ENCODE data around the gene SLC25A21. TPM values are rescaled to one million over a fixed set of nuclear protein-coding genes. Genes with fewer than 3 reads are reported as not detected.

The SLC25A21 gene
- polyA plus RNA-seq, 2 of the 4 experiments (the other 2 are of a cell fraction) = 0.68 to 1.4 TPM

- TF ChIP-seq RAD21 (conservative IDR thresholded peaks at IDR 0.05 in 1 of 2, IDR thresholded peaks at IDR 0.05 in 1 of 2) (peak; percentile 89 to 90), SMC3 (IDR thresholded peaks at IDR 0.05) (peak; percentile 86), CTCF (IDR thresholded peaks at IDR 0.05) (peak; percentile 87), BHLHE40 (IDR thresholded peaks at IDR 0.05; ENCODE audit: low read depth, low read length) (no peak)
- TF ChIP-seq, protein P1, sequence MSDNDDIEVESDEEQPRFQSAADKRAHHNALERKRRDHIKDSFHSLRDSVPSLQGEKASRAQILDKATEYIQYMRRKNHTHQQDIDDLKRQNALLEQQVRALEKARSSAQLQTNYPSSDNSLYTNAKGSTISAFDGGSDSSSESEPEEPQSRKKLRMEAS (IDR thresholded peaks at IDR 0.05) = peak; percentile 25; the same call in 1 of the 2 replicates
- 6% methylated on average over 12 of the region's 12 CpGs for WGBS (ENCODE audit: missing lambda C conversion rate)
- H3K4me3 ChIP-seq = no peak overlapping the region
- H3K9me3 ChIP-seq = no peaks in the 10 kb centered on the region
- H3K4me2 ChIP-seq = peak overlapping the region; percentile 55
- DNase-seq (ENCODE audit: low read depth in 1 of 2, low spot score in 1 of 2) = peak; percentile 34 to 75
- no peak overlapping the region for H3K27ac ChIP-seq
- peak; percentile 77 for FAIRE-seq
- H3K4me1 ChIP-seq = peaks cover 20% of the 10 kb centered on the region; the same call in 2 of the 3 replicates
- ChIA-PET CTCF (interaction anchor here (0.5 to 4.7 kb wide), 53 partner anchors 9 to 933 kb away, joined by 3 to 71 read pairs (median 4); no protein-coding TSS in a partner anchor), POLR2A (interaction anchor here (1.0 to 1.7 kb wide), 4 partner anchors 35 to 293 kb away, joined by 3 to 6 read pairs (median 4); partner anchors contain the start of gene SLC25A21)
- ATAC-seq = peak; percentile 91 to 95
These were observed 230.5 kb downstream of the SLC25A21 start for GRCh38 chr14:36941783-36942521.

- Histone ChIP-seq H3K4me1 (peaks cover 33% of the 10 kb centered on the region; the same call in 2 of the 3 replicates), H3K4me3 (no peak overlapping the region), H3K9me3 (no peaks in the 10 kb centered on the region), H3K4me2 (no peak overlapping the region), H3K27ac (no peak overlapping the region)
- ChIA-PET POLR2A (no interaction called here), CTCF (interaction anchor here (0.8 to 4.7 kb wide), 4 partner anchors 15 to 387 kb away, joined by 3 to 71 read pairs (median 4); no protein-coding TSS in a partner anchor)
- ATAC-seq = no peak
- no peak for FAIRE-seq
- WGBS (ENCODE audit: missing lambda C conversion rate) = 74% methylated on average over 4 of the region's 4 CpGs
- DNase-seq (ENCODE audit: low read depth in 1 of 2, low spot score in 1 of 2) = no peak
- TF ChIP-seq, protein P1 (IDR thresholded peaks at IDR 0.05) = no peak
These were observed 231.9 kb downstream of the SLC25A21 start for GRCh38 chr14:36940476-36940875.

DNA sequence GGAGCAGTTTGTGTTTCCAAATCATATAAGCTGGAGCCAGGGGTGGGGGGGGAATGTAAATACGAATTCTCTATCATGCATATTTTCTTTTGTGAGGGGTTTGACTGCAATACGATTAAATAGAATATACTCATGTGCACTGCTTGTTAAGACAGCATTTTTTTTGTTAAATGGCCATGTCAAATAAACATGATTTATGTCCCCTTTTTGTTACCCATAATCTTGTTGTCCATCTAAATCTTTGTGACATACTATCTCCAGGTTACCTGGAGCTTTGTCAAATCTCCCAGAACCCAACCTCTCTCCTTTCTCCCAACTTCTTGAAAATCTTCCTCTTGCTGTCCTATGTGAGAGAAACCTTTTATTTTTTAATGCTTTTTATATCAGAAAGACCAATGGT lies 233.1 kb downstream of the SLC25A21 start:
- POLR2A ChIA-PET = no interaction called here
- Histone ChIP-seq H3K4me1 (peaks cover 24% of the 10 kb centered on the region; the same call in 2 of the 3 replicates), H3K9me3 (no peaks in the 10 kb centered on the region), H3K27ac (no peak overlapping the region), H3K4me3 (no peak overlapping the region), H3K4me2 (no peak overlapping the region)
- WGBS (ENCODE audit: missing lambda C conversion rate) = 84% methylated on average over 2 of the region's 2 CpGs
- ATAC-seq (no peak), DNase-seq (ENCODE audit: low read depth in 1 of 2, low spot score in 1 of 2) (no peak), FAIRE-seq (no peak)
- CTCF ChIA-PET = interaction anchor here (0.8 to 1.0 kb wide), 3 partner anchors 211 to 291 kb away, joined by 3 to 5 read pairs (median 4); no protein-coding TSS in a partner anchor
- TF ChIP-seq HOXB5 (CRISPR knock-in tag; IDR thresholded peaks at IDR 0.05) (no peak), ELK1 (IDR thresholded peaks at IDR 0.05; ENCODE audit: low read depth, low read length) (no peak), NR3C1 (IDR thresholded peaks at IDR 0.05) (no peak), POLR2AphosphoS2 (conservative IDR thresholded peaks at IDR 0.05; ENCODE audit: low read length) (no peak), EP300 (IDR thresholded peaks at IDR 0.05) (no peak), FOSL2 (IDR thresholded peaks at IDR 0.05) (no peak), FOSL2 (CRISPR knock-in tag; IDR thresholded peaks at IDR 0.05) (no peak), ZNF302 (CRISPR knock-in tag; IDR thresholded peaks at IDR 0.05) (no peak), CEBPB (IDR thresholded peaks at IDR 0.05) (no peak), CHD2 (IDR thresholded peaks at IDR 0.05; ENCODE audit: low read length, partially characterized antibody) (no peak), PBX3 (IDR thresholded peaks at IDR 0.05) (no peak), ZC3H11A (IDR thresholded peaks at IDR 0.05) (no peak), NPAS2 (CRISPR knock-in tag; IDR thresholded peaks at IDR 0.05; ENCODE audit: borderline replicate concordance) (no peak), EHF (CRISPR knock-in tag; IDR thresholded peaks at IDR 0.05) (no peak), NFE2L2 (conservative IDR thresholded peaks at IDR 0.05; ENCODE audit: low read length) (no peak), HOXA7 (CRISPR knock-in tag; IDR thresholded peaks at IDR 0.05) (no peak)
- TF ChIP-seq, protein P2, sequence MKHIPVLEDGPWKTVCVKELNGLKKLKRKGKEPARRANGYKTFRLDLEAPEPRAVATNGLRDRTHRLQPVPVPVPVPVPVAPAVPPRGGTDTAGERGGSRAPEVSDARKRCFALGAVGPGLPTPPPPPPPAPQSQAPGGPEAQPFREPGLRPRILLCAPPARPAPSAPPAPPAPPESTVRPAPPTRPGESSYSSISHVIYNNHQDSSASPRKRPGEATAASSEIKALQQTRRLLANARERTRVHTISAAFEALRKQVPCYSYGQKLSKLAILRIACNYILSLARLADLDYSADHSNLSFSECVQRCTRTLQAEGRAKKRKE (CRISPR knock-in tag; IDR thresholded peaks at IDR 0.05; ENCODE audit: low read depth) = no peak
- TF ChIP-seq, protein P3, sequence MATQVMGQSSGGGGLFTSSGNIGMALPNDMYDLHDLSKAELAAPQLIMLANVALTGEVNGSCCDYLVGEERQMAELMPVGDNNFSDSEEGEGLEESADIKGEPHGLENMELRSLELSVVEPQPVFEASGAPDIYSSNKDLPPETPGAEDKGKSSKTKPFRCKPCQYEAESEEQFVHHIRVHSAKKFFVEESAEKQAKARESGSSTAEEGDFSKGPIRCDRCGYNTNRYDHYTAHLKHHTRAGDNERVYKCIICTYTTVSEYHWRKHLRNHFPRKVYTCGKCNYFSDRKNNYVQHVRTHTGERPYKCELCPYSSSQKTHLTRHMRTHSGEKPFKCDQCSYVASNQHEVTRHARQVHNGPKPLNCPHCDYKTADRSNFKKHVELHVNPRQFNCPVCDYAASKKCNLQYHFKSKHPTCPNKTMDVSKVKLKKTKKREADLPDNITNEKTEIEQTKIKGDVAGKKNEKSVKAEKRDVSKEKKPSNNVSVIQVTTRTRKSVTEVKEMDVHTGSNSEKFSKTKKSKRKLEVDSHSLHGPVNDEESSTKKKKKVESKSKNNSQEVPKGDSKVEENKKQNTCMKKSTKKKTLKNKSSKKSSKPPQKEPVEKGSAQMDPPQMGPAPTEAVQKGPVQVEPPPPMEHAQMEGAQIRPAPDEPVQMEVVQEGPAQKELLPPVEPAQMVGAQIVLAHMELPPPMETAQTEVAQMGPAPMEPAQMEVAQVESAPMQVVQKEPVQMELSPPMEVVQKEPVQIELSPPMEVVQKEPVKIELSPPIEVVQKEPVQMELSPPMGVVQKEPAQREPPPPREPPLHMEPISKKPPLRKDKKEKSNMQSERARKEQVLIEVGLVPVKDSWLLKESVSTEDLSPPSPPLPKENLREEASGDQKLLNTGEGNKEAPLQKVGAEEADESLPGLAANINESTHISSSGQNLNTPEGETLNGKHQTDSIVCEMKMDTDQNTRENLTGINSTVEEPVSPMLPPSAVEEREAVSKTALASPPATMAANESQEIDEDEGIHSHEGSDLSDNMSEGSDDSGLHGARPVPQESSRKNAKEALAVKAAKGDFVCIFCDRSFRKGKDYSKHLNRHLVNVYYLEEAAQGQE (IDR thresholded peaks at IDR 0.05) = no peak
